Measurements from ENCODE around the gene APLNR. TPM values are rescaled to one million over a fixed set of nuclear protein-coding genes. Genes with fewer than 3 reads are reported as not detected.

Gene APLNR
- total and polyA plus RNA-seq, 2 donors (not counting 1 experiment from before 2014, with no cell fraction given) = not detected

DNA sequence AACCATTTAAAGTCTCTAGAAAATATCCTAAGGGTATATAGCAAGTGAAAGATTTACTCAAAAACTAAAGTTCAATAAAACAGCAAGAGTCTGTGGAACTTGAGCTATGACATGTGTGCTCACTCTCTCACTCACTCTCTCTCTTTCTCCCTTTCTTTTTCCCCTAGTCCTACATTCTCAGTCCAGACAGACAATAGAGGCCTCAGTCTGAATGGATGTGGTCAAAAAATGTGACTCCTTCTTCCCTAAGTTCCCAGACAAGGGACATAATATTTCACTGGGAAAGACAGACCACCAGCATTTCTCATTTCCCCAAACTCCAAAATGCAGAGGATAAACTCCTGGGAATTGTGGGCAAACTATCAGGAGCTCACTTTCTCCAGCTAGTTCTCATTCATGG, 17.6 kb upstream of the APLNR start:
- DNase-seq = no peak
- H3K4me3 Mint-ChIP-seq = no peak overlapping the region
- intact Hi-C loops (cut with micrococcal nuclease) = no loop called here
- peaks cover 0 to 26% (median 5%) of the 10 kb centered on the region in 4 experiments for H3K27me3 ChIP-seq (replicated peaks in 1 of 4; ENCODE audit: control extremely low read depth in 1 of 4, control insufficient read depth in 3 of 4, insufficient read depth in 4 of 4, low read length in 3 of 4)
- H3K9me3 Mint-ChIP-seq (ENCODE audit: insufficient read depth) = peaks cover 9% of the 10 kb centered on the region
- no peaks in the 10 kb centered on the region for H3K36me3 ChIP-seq (replicated peaks in 1 of 2; ENCODE audit: control extremely low read depth in 1 of 2, control insufficient read depth in 1 of 2, extremely low read depth in 1 of 2, insufficient read depth in 2 of 2, low read length in 1 of 2)
- no peak for ATAC-seq (ENCODE audit: low read depth)
- H4K20me1 ChIP-seq (ENCODE audit: control insufficient read depth, insufficient read depth, low read length, poor library complexity, severe bottlenecking) = no peaks in the 10 kb centered on the region
- TF ChIP-seq, protein P1, sequence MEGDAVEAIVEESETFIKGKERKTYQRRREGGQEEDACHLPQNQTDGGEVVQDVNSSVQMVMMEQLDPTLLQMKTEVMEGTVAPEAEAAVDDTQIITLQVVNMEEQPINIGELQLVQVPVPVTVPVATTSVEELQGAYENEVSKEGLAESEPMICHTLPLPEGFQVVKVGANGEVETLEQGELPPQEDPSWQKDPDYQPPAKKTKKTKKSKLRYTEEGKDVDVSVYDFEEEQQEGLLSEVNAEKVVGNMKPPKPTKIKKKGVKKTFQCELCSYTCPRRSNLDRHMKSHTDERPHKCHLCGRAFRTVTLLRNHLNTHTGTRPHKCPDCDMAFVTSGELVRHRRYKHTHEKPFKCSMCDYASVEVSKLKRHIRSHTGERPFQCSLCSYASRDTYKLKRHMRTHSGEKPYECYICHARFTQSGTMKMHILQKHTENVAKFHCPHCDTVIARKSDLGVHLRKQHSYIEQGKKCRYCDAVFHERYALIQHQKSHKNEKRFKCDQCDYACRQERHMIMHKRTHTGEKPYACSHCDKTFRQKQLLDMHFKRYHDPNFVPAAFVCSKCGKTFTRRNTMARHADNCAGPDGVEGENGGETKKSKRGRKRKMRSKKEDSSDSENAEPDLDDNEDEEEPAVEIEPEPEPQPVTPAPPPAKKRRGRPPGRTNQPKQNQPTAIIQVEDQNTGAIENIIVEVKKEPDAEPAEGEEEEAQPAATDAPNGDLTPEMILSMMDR (IDR thresholded peaks at IDR 0.05) = no peak
- no peaks in the 10 kb centered on the region for H3K4me1 ChIP-seq (ENCODE audit: control insufficient read depth in 2 of 2, insufficient read depth in 2 of 2, low read length in 2 of 2)
- H3K4me1 Mint-ChIP-seq = no peaks in the 10 kb centered on the region
- H3K4me2 ChIP-seq (replicated peaks; ENCODE audit: low read depth, low read length, poor library complexity, severe bottlenecking) = no peak overlapping the region
- H3K9ac ChIP-seq (ENCODE audit: low read length) = no peak overlapping the region
- H3K4me3 ChIP-seq (ENCODE audit: control extremely low read depth in 1 of 5, extremely low read depth in 1 of 5, insufficient read depth in 1 of 5, low read depth in 2 of 5, low read length in 4 of 5) = no peak overlapping the region
- peaks cover 0 to 4% (median 0%) of the 10 kb centered on the region in 3 donors for H3K9me3 ChIP-seq (ENCODE audit: control extremely low read depth in 1 of 3, control insufficient read depth in 2 of 3, insufficient read depth in 1 of 3, low read length in 2 of 3)
- H3K79me2 ChIP-seq (ENCODE audit: control insufficient read depth, insufficient read depth, low read length) = no peaks in the 10 kb centered on the region
- POLR2A ChIA-PET = no interaction called here
- H3K27me3 Mint-ChIP-seq = peaks cover 42% of the 10 kb centered on the region
- H2AFZ ChIP-seq (ENCODE audit: insufficient read depth, low read depth, low read length, poor library complexity, severe bottlenecking) = no peak overlapping the region
- no peak overlapping the region for H3K27ac ChIP-seq (ENCODE audit: low read length in 2 of 2)
- H3K27ac Mint-ChIP-seq = no peak overlapping the region
- CTCF ChIA-PET = no interaction called here

DNA sequence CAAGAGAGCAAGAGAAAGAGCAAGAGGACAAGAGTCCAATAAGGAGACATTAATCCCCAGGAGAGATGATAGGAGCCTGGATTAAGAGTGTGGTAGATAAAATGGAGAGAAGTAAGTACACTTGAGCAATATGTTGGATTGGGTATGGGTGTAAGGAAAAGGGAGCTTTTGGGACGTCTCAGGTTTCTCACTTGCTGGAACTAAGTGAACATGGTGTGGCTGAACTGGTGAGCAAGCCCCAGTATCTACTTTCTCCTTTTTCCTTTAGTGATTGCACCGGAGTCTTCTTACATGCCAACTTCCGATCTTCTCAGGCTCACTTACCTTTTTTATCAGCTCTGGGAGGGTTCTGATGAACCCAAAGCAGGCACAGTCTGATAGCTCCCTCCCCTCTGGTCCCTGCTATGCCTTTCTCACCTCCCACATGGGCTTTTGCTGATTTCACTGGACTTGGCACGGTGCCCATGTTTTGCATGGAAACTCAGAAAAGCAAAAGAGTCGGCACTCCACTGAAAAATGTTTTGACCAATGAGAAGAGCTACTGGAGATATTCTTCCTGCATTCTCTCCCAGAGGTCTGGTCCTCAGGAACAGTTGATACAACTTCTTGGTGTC, 14.5 kb upstream of the APLNR start:
- ChIA-PET CTCF (interaction anchor here (1.1 kb wide), 1 partner anchor 410 kb away, joined by 3 read pairs; no protein-coding TSS in a partner anchor), POLR2A (no interaction called here)
- Histone ChIP-seq H3K36me3 (replicated peaks in 1 of 2; ENCODE audit: control extremely low read depth in 1 of 2, control insufficient read depth in 1 of 2, extremely low read depth in 1 of 2, insufficient read depth in 2 of 2, low read length in 1 of 2) (no peaks in the 10 kb centered on the region), H4K20me1 (ENCODE audit: control insufficient read depth, insufficient read depth, low read length, poor library complexity, severe bottlenecking) (no peaks in the 10 kb centered on the region), H3K4me1 (ENCODE audit: control insufficient read depth in 2 of 2, insufficient read depth in 2 of 2, low read length in 2 of 2) (no peaks in the 10 kb centered on the region), H3K9me3 (ENCODE audit: control extremely low read depth in 1 of 3, control insufficient read depth in 2 of 3, insufficient read depth in 1 of 3, low read length in 2 of 3) (peaks cover 0 to 3% (median under 1%) of the 10 kb centered on the region in 3 donors), H3K27me3 (replicated peaks in 1 of 4; ENCODE audit: control extremely low read depth in 1 of 4, control insufficient read depth in 3 of 4, insufficient read depth in 4 of 4, low read length in 3 of 4) (peaks cover 0 to 26% (median 5%) of the 10 kb centered on the region in 4 experiments), H3K27ac (ENCODE audit: low read length in 2 of 2) (no peak overlapping the region), H2AFZ (ENCODE audit: insufficient read depth, low read depth, low read length, poor library complexity, severe bottlenecking) (no peak overlapping the region), H3K79me2 (ENCODE audit: control insufficient read depth, insufficient read depth, low read length) (no peaks in the 10 kb centered on the region), H3K4me2 (replicated peaks; ENCODE audit: low read depth, low read length, poor library complexity, severe bottlenecking) (no peak overlapping the region), H3K4me3 (ENCODE audit: control extremely low read depth in 1 of 5, extremely low read depth in 1 of 5, insufficient read depth in 1 of 5, low read depth in 2 of 5, low read length in 4 of 5) (no peak overlapping the region), H3K9ac (ENCODE audit: low read length) (no peak overlapping the region)
- H3K9me3 Mint-ChIP-seq (ENCODE audit: insufficient read depth) = peaks cover under 1% of the 10 kb centered on the region
- H3K4me3 Mint-ChIP-seq = no peak overlapping the region
- no peaks in the 10 kb centered on the region for H3K4me1 Mint-ChIP-seq
- H3K27me3 Mint-ChIP-seq = peaks cover 41% of the 10 kb centered on the region
- DNase-seq = no peak
- ATAC-seq (ENCODE audit: low read depth) = no peak
- no peak overlapping the region for H3K27ac Mint-ChIP-seq
- WGBS (ENCODE audit: insufficient coverage) = 34% methylated on average over 4 of the region's 5 CpGs
- TF ChIP-seq, protein P1 (IDR thresholded peaks at IDR 0.05) = no peak
- TF ChIP-seq EZH2 (IDR thresholded peaks at IDR 0.05; ENCODE audit: borderline replicate concordance, insufficient read depth, low read depth, low read length, poor library complexity, severe bottlenecking) = no peak
- intact Hi-C loops (cut with micrococcal nuclease) = no loop called here
